Skeletal muscle tissue (tissue), 4 donors: Measurements from ENCODE around the gene SOX6. TPM values are rescaled to one million over a fixed set of nuclear protein-coding genes. Genes with fewer than 3 reads are reported as not detected.
"Not testable (repeated sequence)": the region's sequence is repeated elsewhere in the genome, so short reads cannot be mapped to it uniquely, and the experiment has no call there.

Experiments
- H3K27ac ChIP-seq: one replicate; pipeline ENCODE4 v1.7.0; 2013; ENCODE audit warnings: mild to moderate bottlenecking, low read depth, low read length, inconsistent platforms
- H3K27me3 ChIP-seq, 3 donors: one replicate each; pipeline ENCODE4 v1.7.0; 2013; ENCODE audit warnings: low read length in 3 of 3; ENCODE audit not compliant: control insufficient read depth in 3 of 3, insufficient read depth in 3 of 3
- H3K36me3 ChIP-seq, 3 donors: one replicate each; pipeline ENCODE4 v1.7.0; 2013; ENCODE audit warnings: low read length in 3 of 3; ENCODE audit not compliant: control insufficient read depth in 3 of 3, insufficient read depth in 3 of 3
- H3K4me1 ChIP-seq, 3 donors: one replicate each; pipeline ENCODE4 v1.7.0; 2013; ENCODE audit warnings: low read length in 3 of 3, mild to moderate bottlenecking in 3 of 3; ENCODE audit not compliant: control insufficient read depth in 3 of 3, insufficient read depth in 3 of 3
- H3K4me3 ChIP-seq, 3 donors: one replicate each; pipeline ENCODE4 v1.7.0; 2013; ENCODE audit warnings: low read length in 3 of 3
- H3K9ac ChIP-seq, 3 donors: one replicate each; pipeline ENCODE4 v1.7.0; 2013; ENCODE audit warnings: low read length in 3 of 3, mild to moderate bottlenecking in 3 of 3, moderate library complexity in 2 of 3, low read depth in 1 of 3
- H3K9me3 ChIP-seq, 3 donors: one replicate each; pipeline ENCODE4 v1.7.0; 2013; ENCODE audit warnings: low read length in 3 of 3; ENCODE audit not compliant: control insufficient read depth in 3 of 3
- total RNA-seq: library from RNA; depleted of rRNA; stranded (reverse); fragments of >200 nt; gene quantifications from one replicate; pipeline ENCODE4 v1.2.3, GENCODE V29; 2014
- donor health status: Osteomylitis.

The SOX6 gene
- total RNA-seq, 1 donor from 2014 or later: 50.1 TPM

GRCh38 chr11:16390826-16391225, 34.5 kb upstream of the SOX6 start:
- H3K9me3 ChIP-seq, H3K36me3 ChIP-seq, H3K4me1 ChIP-seq, H3K27ac ChIP-seq, H3K4me3 ChIP-seq, H3K9ac ChIP-seq, H3K27me3 ChIP-seq: not testable (repeated sequence)

GRCh38 chr11:16385099-16385498, 28.8 kb upstream of the SOX6 start:
- H3K4me3 ChIP-seq: no peak overlapping the region
- H3K9ac ChIP-seq: no peak overlapping the region
- no peaks in the 10 kb centered on the region for H3K9me3 ChIP-seq
- H3K36me3 ChIP-seq: no peaks in the 10 kb centered on the region
- H3K27me3 ChIP-seq: no peaks in the 10 kb centered on the region
- no peak overlapping the region for H3K27ac ChIP-seq
- no peaks in the 10 kb centered on the region for H3K4me1 ChIP-seq

- no peaks in the 10 kb centered on the region for H3K36me3 ChIP-seq
- H3K4me1 ChIP-seq: no peaks in the 10 kb centered on the region
- H3K9ac ChIP-seq: no peak overlapping the region
- H3K4me3 ChIP-seq: no peak overlapping the region
- no peak overlapping the region for H3K27ac ChIP-seq
- H3K9me3 ChIP-seq: no peaks in the 10 kb centered on the region
- H3K27me3 ChIP-seq: no peaks in the 10 kb centered on the region
Measured at GRCh38 chr11:16382638-16383380, 26.5 kb upstream of the SOX6 start.

GRCh38 chr11:16382186-16382585, 25.8 kb upstream of the SOX6 start:
- no peak overlapping the region for H3K27ac ChIP-seq

GRCh38 chr11:16380941-16381568, 24.7 kb upstream of the SOX6 start:
- no peak overlapping the region for H3K4me3 ChIP-seq
- no peaks in the 10 kb centered on the region for H3K4me1 ChIP-seq
- no peaks in the 10 kb centered on the region for H3K9me3 ChIP-seq
- no peaks in the 10 kb centered on the region for H3K27me3 ChIP-seq
- H3K9ac ChIP-seq: no peak overlapping the region
- no peaks in the 10 kb centered on the region for H3K36me3 ChIP-seq
- no peak overlapping the region for H3K27ac ChIP-seq

More at GRCh38 chr11:16382186-16382585, 25.8 kb upstream of the SOX6 start:
- H3K4me3 ChIP-seq: no peak overlapping the region
- no peaks in the 10 kb centered on the region for H3K36me3 ChIP-seq
- no peaks in the 10 kb centered on the region for H3K9me3 ChIP-seq
- no peak overlapping the region for H3K9ac ChIP-seq
- no peaks in the 10 kb centered on the region for H3K4me1 ChIP-seq
- H3K27me3 ChIP-seq: no peaks in the 10 kb centered on the region

- H3K27me3 ChIP-seq: no peaks in the 10 kb centered on the region
- no peaks in the 10 kb centered on the region for H3K36me3 ChIP-seq
- H3K9ac ChIP-seq: no peak overlapping the region
- no peaks in the 10 kb centered on the region for H3K9me3 ChIP-seq
- no peak overlapping the region for H3K4me3 ChIP-seq
- no peak overlapping the region for H3K27ac ChIP-seq
- no peaks in the 10 kb centered on the region for H3K4me1 ChIP-seq
Measured at GRCh38 chr11:16378906-16379305, 22.6 kb upstream of the SOX6 start.

GRCh38 chr11:16377746-16378145, 21.4 kb upstream of the SOX6 start:
- Histone ChIP-seq H3K9me3 (no peaks in the 10 kb centered on the region), H3K27me3 (no peaks in the 10 kb centered on the region), H3K4me1 (no peaks in the 10 kb centered on the region), H3K27ac (no peak overlapping the region), H3K4me3 (no peak overlapping the region), H3K9ac (no peak overlapping the region), H3K36me3 (no peaks in the 10 kb centered on the region)

GRCh38 chr11:16375664-16376063, 19.3 kb upstream of the SOX6 start:
- H3K9me3 ChIP-seq, H3K36me3 ChIP-seq: not testable (repeated sequence)

GRCh38 chr11:16373768-16374167, 17.4 kb upstream of the SOX6 start:
- Histone ChIP-seq H3K4me3 (no peak overlapping the region), H3K4me1 (no peaks in the 10 kb centered on the region), H3K9me3 (no peaks in the 10 kb centered on the region), H3K27me3 (no peaks in the 10 kb centered on the region), H3K27ac (no peak overlapping the region), H3K36me3 (no peaks in the 10 kb centered on the region), H3K9ac (no peak overlapping the region)

More at GRCh38 chr11:16375664-16376063, 19.3 kb upstream of the SOX6 start:
- H3K9ac ChIP-seq, H3K27me3 ChIP-seq, H3K4me1 ChIP-seq, H3K27ac ChIP-seq, H3K4me3 ChIP-seq: not testable (repeated sequence)

- no peaks in the 10 kb centered on the region for H3K36me3 ChIP-seq
- no peak overlapping the region for H3K4me3 ChIP-seq
- H3K9ac ChIP-seq: no peak overlapping the region
- no peaks in the 10 kb centered on the region for H3K9me3 ChIP-seq
- H3K27me3 ChIP-seq: no peaks in the 10 kb centered on the region
- H3K27ac ChIP-seq: no peak overlapping the region
- no peaks in the 10 kb centered on the region for H3K4me1 ChIP-seq
Measured at GRCh38 chr11:16372355-16372754, 16.0 kb upstream of the SOX6 start.
